Kidney (tissue), 14 donors: ENCODE measurements around the gene GTF2F2. TPM values are rescaled to one million over a fixed set of nuclear protein-coding genes. Genes with fewer than 3 reads are reported as not detected.

Source experiments
- DNase-seq, 5 donors: peaks; one replicate each; pipeline ENCODE4 v3.0.0-alpha.2; 2013 to 2020
- FAIRE-seq: peaks from 2 replicates; lab custom pipeline; 2012; peaks lifted over from hg19 to GRCh38; lab: Jason Lieb, UNC
- H3K27ac ChIP-seq, 2 donors: one replicate each; pipeline ENCODE4 v1.7.0; 2013; ENCODE audit warnings: low read depth in 2 of 2, low read length in 2 of 2, inconsistent platforms in 1 of 2
- H3K27me3 ChIP-seq: one replicate; pipeline ENCODE4 v1.7.1; 2013; ENCODE audit warnings: low read length, inconsistent platforms; ENCODE audit not compliant: control insufficient read depth, insufficient read depth
- H3K36me3 ChIP-seq, 3 donors: one replicate each; pipeline versions ENCODE4 v1.7.0 to v1.7.1; 2013; ENCODE audit warnings: low read length in 3 of 3, control low read depth in 1 of 3, inconsistent platforms in 1 of 3; ENCODE audit not compliant: insufficient read depth in 3 of 3, control insufficient read depth in 2 of 3
- H3K4me1 ChIP-seq, 3 donors: one replicate each; pipeline versions ENCODE4 v1.7.0 to v1.7.1; 2013; ENCODE audit warnings: low read length in 3 of 3, inconsistent platforms in 1 of 3, low read depth in 1 of 3; ENCODE audit not compliant: control insufficient read depth in 2 of 3, insufficient read depth in 2 of 3
- H3K4me3 ChIP-seq, 3 donors: one replicate each; pipeline versions ENCODE4 v1.7.0 to v1.8.1; 2013; ENCODE audit warnings: low read length in 3 of 3, control low read depth in 1 of 3, inconsistent platforms in 1 of 3
- H3K9ac ChIP-seq, 3 donors: one replicate each; pipeline versions ENCODE4 v1.7.0 to v1.7.1; 2013; ENCODE audit warnings: low read length in 3 of 3, control low read depth in 1 of 3, inconsistent platforms in 1 of 3
- H3K9me3 ChIP-seq, 3 donors: one replicate each; pipeline versions ENCODE4 v1.7.0 to v1.7.1; 2013; ENCODE audit warnings: low read length in 3 of 3, control low read depth in 1 of 3, inconsistent platforms in 1 of 3; ENCODE audit not compliant: control insufficient read depth in 2 of 3, insufficient read depth in 1 of 3
- CTCF ChIP-seq: IDR thresholded peaks from 3 replicates; pipeline ENCODE4 v1.5.1; 2012; ENCODE audit warnings: mild to moderate bottlenecking, moderate library complexity, borderline replicate concordance; ENCODE audit not compliant: insufficient read depth; ENCODE audit errors: extremely low read depth
- intact Hi-C: fragments of 100-400 bp; cut with DNase I; formaldehyde crosslinking; loops from one replicate; pipeline ENCODE4 v1.11.1; 2022
- polyA plus RNA-seq: library from polyadenylated mRNA; stranded (reverse); fragments of 350-450 nt; fragmentation: Illumina TruSeq; extraction: RNeasy Lipid Tissue Mini Kit (QIAGEN cat#74804); gene quantifications from one replicate; pipeline ENCODE4 v1.2.3, GENCODE V29; 2014; ENCODE audit warnings: low read depth, low replicate concordance; ENCODE audit not compliant: insufficient read depth
- total RNA-seq: library from RNA; stranded (reverse); fragmentation: NEBNext Ultra II Directional; extraction: Animal tissue kit (Norgen Biotek cat#: 25700); gene quantifications from one replicate; pipeline ENCODE4 v1.2.1, GENCODE V29; 2021
- donor health status: control.
- donor health status: control.
- donor health status: control.
- donor health status: control.
- donor health status: control.
- donor health status: DM: yes; HTN: yes; CAD: no.
- donor health status: Normal renal cell carcinoma (clear cell type).

GTF2F2 gene
- total and polyA plus RNA-seq, 2 donors from 2014 or later = 16.6 to 17.3 TPM

GRCh38 chr13:45257638-45258333, 137.5 kb downstream of the GTF2F2 start:
- FAIRE-seq (no peak), DNase-seq (no peak)
- Histone ChIP-seq H3K9ac (no peak overlapping the region), H3K36me3 (peaks cover 0 to 4% (median 3%) of the 10 kb centered on the region in 3 donors), H3K27ac (no peak overlapping the region), H3K9me3 (no peaks in the 10 kb centered on the region), H3K4me3 (no peak overlapping the region), H3K27me3 (no peaks in the 10 kb centered on the region), H3K4me1 (no peaks in the 10 kb centered on the region)
- no peak for TF ChIP-seq CTCF
- intact Hi-C loops = no loop called here

GRCh38 chr13:45258334-45258675, 138.0 kb downstream of the GTF2F2 start:
- intact Hi-C loops = no loop called here
- H3K9me3 ChIP-seq = no peaks in the 10 kb centered on the region
- H3K27ac ChIP-seq = no peak overlapping the region
- H3K4me3 ChIP-seq = no peak overlapping the region
- H3K27me3 ChIP-seq = no peaks in the 10 kb centered on the region
- TF ChIP-seq CTCF = no peak
- H3K36me3 ChIP-seq = peaks cover 0 to 3% (median 3%) of the 10 kb centered on the region in 3 donors
- no peak overlapping the region for H3K9ac ChIP-seq
- no peak for DNase-seq
- H3K4me1 ChIP-seq = no peaks in the 10 kb centered on the region
- no peak for FAIRE-seq

GRCh38 chr13:45267215-45267614, 146.9 kb downstream of the GTF2F2 start:
- no peaks in the 10 kb centered on the region for H3K9me3 ChIP-seq
- no peaks in the 10 kb centered on the region for H3K27me3 ChIP-seq
- DNase-seq = no peak
- H3K27ac ChIP-seq = no peak overlapping the region
- FAIRE-seq = no peak
- no peak for TF ChIP-seq CTCF
- no peaks in the 10 kb centered on the region for H3K4me1 ChIP-seq
- intact Hi-C loops = no loop called here
- no peak overlapping the region for H3K9ac ChIP-seq
- no peaks in the 10 kb centered on the region for H3K36me3 ChIP-seq
- H3K4me3 ChIP-seq = no peak overlapping the region

GRCh38 chr13:45269204-45269603, 148.9 kb downstream of the GTF2F2 start:
- Histone ChIP-seq H3K27ac (no peak overlapping the region), H3K9ac (no peak overlapping the region), H3K4me1 (no peaks in the 10 kb centered on the region), H3K27me3 (no peaks in the 10 kb centered on the region), H3K9me3 (no peaks in the 10 kb centered on the region), H3K36me3 (no peaks in the 10 kb centered on the region), H3K4me3 (no peak overlapping the region)
- DNase-seq = no peak
- FAIRE-seq = no peak
- no peak for TF ChIP-seq CTCF
- intact Hi-C loops = no loop called here
